GM18519 (cell line): ENCODE measurements around the gene PLEKHN1.

Experiments used
- ATAC-seq: cut with Tn5 transposase; IDR thresholded peaks from one replicate; pipeline ENCODE4 v1.9.1; 2021; ENCODE audit warnings: mild to moderate bottlenecking, moderate library complexity; ENCODE audit not compliant: unreplicated experiment, low FRiP score

PLEKHN1 gene

DNA sequence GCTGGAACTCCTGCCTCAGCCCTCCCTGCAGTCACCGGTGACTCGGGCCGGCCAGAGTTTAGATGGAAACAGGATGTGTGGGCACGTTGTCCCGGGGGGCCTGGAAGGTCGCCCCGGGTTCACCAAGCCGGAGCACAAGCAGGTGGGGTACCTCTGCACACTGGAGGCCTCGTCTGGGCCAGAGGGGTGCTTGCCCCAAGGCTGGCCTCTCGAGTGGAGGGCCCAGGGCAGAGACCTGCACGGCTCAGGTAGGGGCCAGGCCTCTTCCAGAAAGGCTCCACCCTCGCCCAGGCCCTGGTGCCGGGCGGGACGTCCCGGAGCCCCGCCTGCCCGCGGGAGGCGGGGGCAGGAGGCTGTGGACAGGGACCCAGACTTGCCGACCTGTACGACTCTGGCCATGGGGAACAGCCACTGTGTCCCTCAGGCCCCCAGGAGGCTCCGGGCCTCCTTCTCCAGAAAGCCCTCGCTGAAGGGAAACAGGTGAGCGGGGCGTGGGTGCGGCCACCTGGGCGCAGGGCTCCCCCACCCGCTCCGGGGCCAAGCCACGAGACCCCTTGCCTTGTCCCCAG lies at the start of gene PLEKHN1:
TSS of gene PLEKHN1 (plus strand) at position 348 of the 569 bp plus-strand sequence. CDS start at position 398, 50 bp downstream.
- ATAC-seq, result no peak

DNA sequence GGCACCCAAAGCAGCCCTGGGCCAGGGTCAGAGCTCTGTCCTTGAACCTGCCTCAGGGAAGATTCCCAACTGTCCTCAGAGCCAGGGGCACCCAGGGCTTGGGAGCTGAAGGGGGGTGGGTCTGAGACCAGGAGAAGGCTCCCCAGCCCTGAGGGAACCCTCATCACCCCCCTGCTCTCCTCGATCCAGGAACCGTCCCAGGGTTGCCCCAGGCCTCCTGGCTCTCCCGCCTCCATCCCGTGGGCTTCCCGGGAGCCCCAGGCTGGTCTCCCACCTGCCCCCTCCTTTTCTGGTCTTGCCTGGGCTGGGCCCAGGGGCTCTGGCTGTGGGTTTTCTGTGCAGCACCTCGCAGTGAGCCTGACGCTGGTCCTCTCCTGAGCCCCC lies 49.2 kb upstream of the PLEKHN1 start:
- no peak for ATAC-seq

GRCh38 chr1:917466-918091 lies 48.7 kb upstream of the PLEKHN1 start:
- ATAC-seq, result no peak

- no peak for ATAC-seq
These were observed 47.9 kb upstream of the PLEKHN1 start for GRCh38 chr1:918353-918752.

GRCh38 chr1:918843-919242 lies 47.4 kb upstream of the PLEKHN1 start:
- no peak for ATAC-seq

DNA sequence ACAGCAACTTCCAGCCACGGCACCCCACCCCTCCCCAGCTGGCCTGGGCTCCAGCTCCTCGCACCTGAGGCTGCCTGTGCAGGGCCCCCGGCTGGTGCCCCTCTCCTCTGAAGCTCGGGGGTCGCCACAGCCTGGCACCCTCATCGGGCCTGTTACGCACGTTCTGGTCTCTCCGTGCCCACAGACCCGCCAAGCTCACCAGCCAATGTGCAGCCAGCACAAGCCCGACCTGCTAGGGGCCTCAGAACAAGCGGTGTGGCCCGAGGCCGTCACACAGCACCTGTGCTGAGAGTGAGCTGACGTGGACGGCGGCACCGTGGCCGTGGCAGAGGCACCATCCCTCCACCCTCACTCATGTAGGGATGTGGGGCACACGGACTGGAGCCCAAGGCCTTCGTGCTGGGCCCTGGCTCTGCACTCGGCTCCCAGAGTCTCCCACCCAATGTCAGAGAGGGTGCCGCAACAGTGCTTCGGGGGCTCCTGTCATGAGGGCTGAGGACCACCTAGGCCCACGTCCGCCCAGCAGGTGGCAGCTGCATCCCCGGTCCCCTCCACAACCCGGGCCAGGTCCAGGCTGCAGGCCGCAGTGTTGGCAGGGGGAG lies 46.9 kb upstream of the PLEKHN1 start:
- ATAC-seq, result no peak

- ATAC-seq, result no peak
These were observed 46.3 kb upstream of the PLEKHN1 start for GRCh38 chr1:920010-920409.

- no peak for ATAC-seq
These were observed 45.8 kb upstream of the PLEKHN1 start for GRCh38 chr1:920521-920920.

DNA sequence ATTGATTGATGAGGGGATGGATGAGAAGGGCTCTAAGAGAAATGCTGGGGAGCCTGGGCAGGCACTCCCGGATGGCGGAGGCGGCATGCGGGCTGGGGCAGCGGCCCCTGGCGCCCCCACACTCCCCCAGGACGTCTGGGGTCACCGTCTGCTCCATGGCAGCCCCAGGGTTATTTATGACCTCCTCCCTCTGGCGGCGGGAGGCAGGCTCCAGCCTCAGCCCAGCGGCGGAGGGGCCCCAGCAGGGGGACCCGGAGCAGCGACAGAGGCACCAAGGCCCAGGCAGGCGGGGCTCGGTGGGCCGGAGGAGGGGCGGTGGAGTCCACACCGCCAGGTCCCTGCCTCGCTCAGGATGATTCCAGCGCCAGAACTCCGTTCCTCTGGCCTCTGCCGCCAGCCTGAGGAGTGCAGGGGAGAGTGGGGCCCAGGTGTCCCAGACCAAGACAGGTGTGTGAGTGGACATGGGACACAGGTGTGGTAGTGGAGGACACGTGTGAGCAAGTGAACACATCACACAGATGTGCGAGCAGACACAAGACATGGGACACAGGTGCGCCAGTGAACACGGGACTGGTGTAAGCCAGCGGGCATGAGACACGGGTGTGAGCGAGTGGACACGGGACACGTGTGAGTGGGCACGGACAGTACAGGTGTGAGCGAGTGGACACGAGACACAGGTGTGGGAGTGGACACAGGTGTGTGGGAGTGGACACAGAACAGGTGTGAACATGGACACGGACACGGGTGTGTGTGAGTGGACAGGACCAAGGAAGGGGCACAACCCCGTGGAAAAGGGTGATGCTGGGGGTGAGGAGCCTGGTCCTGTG lies 45.1 kb upstream of the PLEKHN1 start:
- no peak for ATAC-seq

DNA sequence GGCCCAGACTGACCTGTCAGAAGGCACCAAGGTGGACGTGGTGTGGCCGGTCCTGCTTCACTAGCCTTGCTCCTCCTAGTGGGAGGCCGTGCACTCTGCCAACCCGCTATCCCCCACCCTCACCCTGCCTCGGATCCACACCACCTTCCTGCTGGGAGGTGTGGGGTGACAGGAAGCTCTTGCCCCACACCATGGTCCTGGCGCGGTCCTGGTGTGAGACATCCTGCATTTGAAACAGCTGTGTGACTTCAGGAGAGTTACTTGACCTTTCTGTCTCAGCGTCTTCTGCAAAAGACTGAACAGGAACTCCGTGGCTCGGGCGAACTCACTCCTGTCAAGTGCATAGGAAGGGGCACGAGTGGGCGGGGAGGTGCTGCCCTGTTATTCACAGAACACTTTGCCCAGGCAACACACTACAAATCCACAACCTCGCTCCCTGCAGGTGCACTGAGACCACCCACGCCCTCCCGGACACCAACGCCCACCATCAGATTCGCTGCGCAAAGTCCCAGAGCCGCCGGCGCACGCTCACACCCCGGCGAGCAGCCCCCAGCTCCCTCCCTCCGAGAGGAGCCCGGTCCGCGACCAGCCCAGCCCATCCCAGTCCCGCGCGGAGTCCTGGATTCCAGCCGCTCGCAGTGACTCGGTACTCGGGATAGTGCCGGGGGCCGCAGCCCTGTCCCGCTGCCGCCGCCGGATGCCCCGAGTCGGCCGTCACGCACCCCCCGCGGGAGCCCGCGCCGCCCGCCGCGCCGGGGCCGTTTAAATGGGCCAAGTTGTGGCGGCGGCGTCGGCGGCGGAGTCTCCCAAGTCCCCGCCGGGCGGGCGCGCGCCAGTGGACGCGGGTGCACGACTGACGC lies 42.9 kb upstream of the PLEKHN1 start, which contains the start of gene SAMD11:
TSS of gene SAMD11 (plus strand) at position 793 of the 860 bp plus-strand sequence. CDS start 509 bp downstream, outside the sequence.
- no peak for ATAC-seq

GRCh38 chr1:923991-924655 lies 42.2 kb upstream of the PLEKHN1 start:
- ATAC-seq, result no peak

DNA sequence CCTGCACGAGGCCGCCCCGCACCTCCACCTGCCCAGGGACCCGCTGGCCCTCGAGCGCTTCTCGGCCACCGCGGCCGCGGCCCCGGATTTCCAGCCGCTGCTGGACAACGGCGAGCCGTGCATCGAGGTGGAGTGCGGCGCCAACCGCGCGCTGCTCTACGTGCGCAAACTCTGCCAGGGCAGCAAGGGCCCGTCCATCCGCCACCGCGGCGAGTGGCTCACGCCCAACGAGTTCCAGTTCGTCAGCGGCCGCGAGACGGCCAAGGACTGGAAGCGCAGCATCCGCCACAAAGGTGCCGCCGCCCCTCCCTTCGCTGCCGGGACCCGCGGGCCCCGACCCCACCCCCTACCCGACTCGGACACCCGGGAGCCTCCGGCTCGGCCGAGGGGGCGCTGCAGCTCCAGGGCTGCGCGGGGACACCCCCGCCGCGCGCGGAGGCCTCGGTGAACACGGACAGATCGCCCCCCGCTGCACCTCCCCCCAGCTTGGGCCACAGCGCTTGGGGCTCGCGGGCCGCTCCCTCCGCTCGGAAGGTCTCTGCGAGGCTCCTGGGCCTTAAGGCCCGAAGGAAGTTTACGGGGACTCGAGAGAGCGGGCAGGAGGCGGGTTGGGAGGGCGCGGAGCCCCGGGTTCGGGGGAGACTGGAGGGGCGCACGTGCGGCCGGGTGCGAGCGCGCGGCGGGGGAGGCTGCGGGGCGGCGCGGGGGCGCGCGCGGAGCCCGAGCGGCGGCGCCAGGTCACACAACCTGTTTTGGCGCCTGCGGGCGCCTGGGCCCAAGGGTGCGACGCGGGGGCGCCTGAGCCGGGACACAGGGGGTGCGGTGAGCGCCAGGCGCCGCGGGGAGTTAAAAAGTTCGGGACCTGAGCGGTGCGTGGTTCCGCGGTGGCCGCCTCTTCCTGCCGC lies 41.4 kb upstream of the PLEKHN1 start:
- no peak for ATAC-seq

DNA sequence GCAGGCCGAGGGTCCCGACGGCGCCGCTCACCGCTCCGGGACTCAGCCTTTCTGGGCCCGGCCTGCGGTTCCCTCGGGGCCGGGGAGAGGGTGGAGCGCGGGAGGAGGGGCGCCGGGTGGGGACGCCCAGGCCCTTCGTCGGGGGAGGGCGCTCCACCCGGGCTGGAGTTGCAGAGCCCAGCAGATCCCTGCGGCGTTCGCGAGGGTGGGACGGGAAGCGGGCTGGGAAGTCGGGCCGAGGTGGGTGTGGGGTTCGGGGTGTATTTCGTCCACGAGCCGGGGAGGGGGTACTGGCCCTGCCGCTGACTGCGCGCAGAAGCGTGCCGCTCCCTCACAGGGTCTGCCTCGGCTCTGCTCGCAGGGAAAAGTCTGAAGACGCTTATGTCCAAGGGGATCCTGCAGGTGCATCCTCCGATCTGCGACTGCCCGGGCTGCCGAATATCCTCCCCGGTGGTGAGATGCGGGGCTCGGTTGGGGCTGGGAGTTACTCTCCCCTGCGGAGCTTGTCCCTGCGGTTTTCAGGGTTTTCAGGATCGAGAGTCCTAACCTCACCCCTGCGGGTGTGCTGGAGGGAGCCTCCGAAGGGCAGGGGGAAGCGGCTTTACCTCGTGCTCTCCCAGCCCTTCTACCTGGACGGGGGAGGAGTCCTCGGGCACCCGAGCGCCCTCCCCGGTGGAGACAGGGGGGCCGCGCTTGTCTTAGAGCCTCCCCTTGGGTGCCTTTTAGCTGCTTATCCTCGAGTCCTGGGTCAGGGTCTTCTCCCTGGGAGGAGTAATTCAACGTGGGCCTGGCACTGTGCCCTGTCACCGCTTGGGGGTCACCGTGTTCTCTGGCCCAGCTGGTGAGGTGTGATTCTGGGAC lies 40.5 kb upstream of the PLEKHN1 start:
- ATAC-seq, result no peak

DNA sequence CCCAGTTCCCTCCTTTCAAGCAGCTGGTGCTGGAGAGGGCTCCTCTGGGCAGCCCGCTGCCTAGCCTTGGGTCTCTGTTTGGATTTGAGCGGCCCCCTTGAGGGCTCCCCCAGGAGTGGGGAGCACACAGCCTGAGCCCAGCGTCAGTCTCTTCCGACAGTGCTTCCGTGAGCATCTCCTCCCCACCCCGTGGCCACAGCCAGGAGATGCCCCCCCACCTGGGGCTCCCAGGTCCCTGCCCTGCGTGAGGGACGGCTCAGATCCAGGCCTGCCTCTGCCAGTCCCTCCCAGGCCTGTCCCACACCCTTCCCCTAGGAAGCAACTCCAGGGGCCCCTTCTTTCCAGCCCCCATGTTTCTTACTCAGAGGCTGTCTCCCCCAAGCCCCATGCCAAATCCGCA lies 39.0 kb upstream of the PLEKHN1 start:
- no peak for ATAC-seq

GRCh38 chr1:927748-928147 lies 38.5 kb upstream of the PLEKHN1 start:
- ATAC-seq, result no peak

DNA sequence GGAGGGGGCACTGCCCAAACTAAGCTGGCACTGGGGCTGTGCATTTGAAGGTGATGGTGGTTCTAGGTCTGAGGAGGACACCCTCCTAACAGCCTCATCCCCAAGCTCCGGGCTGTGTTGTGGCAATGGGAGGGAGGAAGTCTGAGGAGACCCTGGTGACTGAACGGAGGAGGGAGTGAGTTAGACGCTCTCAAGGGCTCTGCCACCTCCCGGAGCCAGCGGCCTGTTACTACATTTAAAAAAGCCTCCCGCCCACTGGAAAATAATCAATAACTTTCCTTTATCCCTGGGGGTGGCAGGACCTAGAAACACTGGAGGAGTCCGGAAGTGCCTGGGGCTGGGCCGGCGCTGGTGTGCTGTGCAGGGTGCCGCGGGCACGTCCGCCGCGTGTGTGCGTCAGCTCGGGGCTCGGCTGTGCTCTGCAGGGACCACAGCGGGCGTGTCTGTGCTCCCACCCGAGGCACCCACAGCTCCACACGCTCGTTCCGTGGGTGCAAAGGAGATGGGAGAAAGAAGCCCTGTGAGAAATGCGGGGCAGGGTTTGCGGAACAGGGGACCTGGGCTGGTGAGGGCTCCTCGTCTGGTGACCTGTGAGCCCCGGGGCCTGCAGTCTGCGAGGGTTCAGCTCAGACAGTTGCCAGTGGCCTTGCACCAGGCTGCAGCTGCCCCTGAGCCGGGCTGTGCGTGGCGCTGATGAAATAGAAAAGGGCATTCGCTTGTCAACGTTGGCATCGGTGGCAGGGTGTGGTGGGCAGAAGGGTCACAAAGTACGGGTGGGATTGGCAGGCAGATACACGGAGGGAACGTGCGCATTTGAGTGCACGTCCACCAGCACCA lies 37.2 kb upstream of the PLEKHN1 start:
- no peak for ATAC-seq
